ENCODE data around the gene GNPDA2. TPM values are rescaled to one million over a fixed set of nuclear protein-coding genes. Genes with fewer than 3 reads are reported as not detected.

Gene GNPDA2
- total RNA-seq, 4 donors from 2014 or later = 14.1 to 23.6 (median 18.0) TPM

DNA sequence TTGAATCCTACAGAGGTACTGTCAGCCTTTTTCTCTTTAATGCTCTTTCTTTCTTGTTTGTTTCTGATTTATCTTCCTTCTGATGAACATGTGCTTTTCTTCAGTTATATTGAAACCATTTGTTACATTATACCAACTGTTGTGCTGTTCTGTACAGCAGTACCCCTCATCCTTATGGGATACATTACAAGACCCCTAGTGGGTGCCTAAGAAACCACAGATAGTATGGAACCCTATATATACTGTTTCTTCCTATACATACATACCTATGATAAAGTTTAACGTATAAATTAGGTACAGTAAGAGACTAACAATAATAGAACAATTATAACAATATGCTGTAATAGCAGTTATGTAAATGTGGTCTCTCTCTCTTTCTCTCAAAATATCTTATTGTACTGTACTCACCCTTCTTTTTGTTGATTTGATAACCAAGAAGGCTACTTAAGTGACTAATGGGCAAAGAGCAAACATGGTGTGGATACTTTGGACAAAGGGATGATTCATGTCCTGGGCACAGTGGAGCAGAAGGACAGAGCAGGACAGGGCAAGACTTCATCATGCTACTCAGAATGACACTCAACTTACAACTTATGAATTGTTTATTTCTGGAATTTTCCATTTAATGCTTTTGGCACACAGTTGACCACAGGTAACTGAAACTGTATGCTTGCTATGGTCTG is 64.3 kb downstream of the GNPDA2 start:
- Histone ChIP-seq H3K27ac (no peak overlapping the region), H3K27me3 (no peaks in the 10 kb centered on the region), H3K36me3 (no peaks in the 10 kb centered on the region), H3K4me1 (no peaks in the 10 kb centered on the region), H3K4me3 (no peak overlapping the region), H3K9me3 (no peaks in the 10 kb centered on the region)
- 79 to 80% methylated on average over 1 of the region's 1 CpG for WGBS, 2 donors
- DNase-seq (ENCODE audit: low spot score in 2 of 2) = no peak
- TF ChIP-seq CTCF (IDR thresholded peaks at IDR 0.05) = no peak
- TF ChIP-seq EP300 (IDR thresholded peaks at IDR 0.05) = no peak
- TF ChIP-seq POLR2A (IDR thresholded peaks at IDR 0.05) = no peak

DNA sequence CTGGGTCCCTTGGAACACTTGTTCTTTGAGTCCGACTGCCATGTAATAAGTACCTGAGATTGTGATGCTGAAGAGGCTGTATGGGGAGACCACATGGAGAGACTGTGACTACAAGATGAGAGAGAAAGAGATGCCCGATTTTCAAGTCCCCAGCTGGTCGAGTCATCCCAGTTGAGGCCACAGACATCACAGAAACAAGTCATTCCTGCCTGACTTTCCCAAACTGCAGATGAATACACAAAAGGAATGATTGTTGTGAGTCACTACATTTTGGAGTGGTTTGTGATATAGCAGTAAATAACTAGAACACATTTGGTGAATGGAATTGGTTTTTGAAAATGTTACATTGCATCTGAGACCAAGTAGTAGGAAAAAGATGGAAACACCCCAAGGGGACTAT is 66.0 kb downstream of the GNPDA2 start:
- Histone ChIP-seq H3K27ac (no peak overlapping the region), H3K4me3 (no peak overlapping the region), H3K4me1 (no peaks in the 10 kb centered on the region), H3K9me3 (no peaks in the 10 kb centered on the region), H3K27me3 (no peaks in the 10 kb centered on the region), H3K36me3 (no peaks in the 10 kb centered on the region)
- DNase-seq (ENCODE audit: low spot score in 2 of 2) = no peak
- TF ChIP-seq POLR2A (IDR thresholded peaks at IDR 0.05) (no peak), EP300 (IDR thresholded peaks at IDR 0.05) (no peak), CTCF (IDR thresholded peaks at IDR 0.05) (no peak)
- WGBS, 2 donors = 46 to 52% methylated on average over 3 of the region's 3 CpGs

GRCh38 chr4:44652002-44652401 is 74.4 kb downstream of the GNPDA2 start:
- no peaks in the 10 kb centered on the region for H3K27me3 ChIP-seq
- no peaks in the 10 kb centered on the region for H3K4me1 ChIP-seq
- no peak for DNase-seq (ENCODE audit: low spot score in 2 of 2)
- no peak for TF ChIP-seq POLR2A (IDR thresholded peaks at IDR 0.05)
- no peak for TF ChIP-seq EP300 (IDR thresholded peaks at IDR 0.05)
- TF ChIP-seq CTCF (IDR thresholded peaks at IDR 0.05) = no peak
- H3K27ac ChIP-seq = no peak overlapping the region
- no peak overlapping the region for H3K4me3 ChIP-seq
- 71 to 79% methylated on average over 1 of the region's 1 CpG for WGBS, 2 donors
- H3K36me3 ChIP-seq = no peaks in the 10 kb centered on the region
- no peaks in the 10 kb centered on the region for H3K9me3 ChIP-seq

Other genes with a start within 250 kb of the GNPDA2 start
- gene YIPF7, start 74.9 kb downstream of the GNPDA2 start, total RNA-seq = 1 to 10 TPM in 1 of 4 donors, under 1 TPM in 1, not detected in 2; 0.98 to 2.0 TPM
- gene GUF1, start 48.1 kb downstream of the GNPDA2 start, total RNA-seq = 10 to 100 TPM; 15.3 to 21.9 (median 18.7) TPM

Measured in tibial nerve (tissue), 4 donors.